SU-DHL-6 (cell line): ENCODE data around the gene MAP3K4.
A peak's percentile ranks its signal among the peaks of the same experiment; 100 is the strongest.

Experiments
- H2AFZ ChIP-seq: fragments of 200-600 bp; sonication (generic); 2 replicates; pipeline ENCODE4 v1.6.1; 2014; ENCODE audit warnings: low read depth, mild to moderate bottlenecking, moderate library complexity, mixed read lengths, antibody characterized with exemption, low read length; ENCODE audit not compliant: severe bottlenecking
- H3F3A ChIP-seq: fragments of 200-600 bp; shearing (Covaris generic); 2 replicates; pipeline ENCODE4 v1.6.0; 2016; ENCODE audit warnings: antibody characterized with exemption, mild to moderate bottlenecking; ENCODE audit not compliant: insufficient read depth
- H3K27ac ChIP-seq: fragments of 200-600 bp; sonication (generic); 2 replicates; pipeline ENCODE4 v1.5.1; 2016; ENCODE audit warnings: low read depth, mild to moderate bottlenecking, low read length, moderate library complexity, mixed read lengths
- H3K27me3 ChIP-seq: fragments of 200-600 bp; sonication (generic), shearing (Covaris generic); 2 replicates; pipeline ENCODE4 v1.6.0; 2014; ENCODE audit warnings: mild to moderate bottlenecking, low read length
- H3K36me3 ChIP-seq: fragments of 200-600 bp; sonication (generic); 2 replicates; pipeline ENCODE4 v1.6.1; 2014; ENCODE audit warnings: mild to moderate bottlenecking, low read length, mixed read lengths
- H3K4me2 ChIP-seq: fragments of 300-600, 200-600 bp; shearing (Covaris generic), sonication (generic); 2 replicates; pipeline ENCODE4 v1.6.0; 2014; ENCODE audit warnings: low read length, low read depth, mild to moderate bottlenecking; ENCODE audit not compliant: poor library complexity, severe bottlenecking
- H3K4me3 ChIP-seq: fragments of 200-600 bp; sonication (generic); 2 replicates; pipeline ENCODE4 v1.5.1; 2014; ENCODE audit warnings: antibody characterized with exemption, low read length, mild to moderate bottlenecking, mixed read lengths; ENCODE audit not compliant: insufficient read depth, poor library complexity, severe bottlenecking
- H3K79me2 ChIP-seq: fragments of 200-600 bp; sonication (generic); 2 replicates; pipeline ENCODE4 v1.6.1; 2014; ENCODE audit warnings: mild to moderate bottlenecking, low read length, moderate library complexity; ENCODE audit not compliant: insufficient read depth
- H3K9ac ChIP-seq: fragments of 200-600 bp; sonication (generic); 2 replicates; pipeline ENCODE4 v1.7.0; 2014; ENCODE audit warnings: mild to moderate bottlenecking, low read length
- H3K9me2 ChIP-seq: fragments of 200-600 bp; sonication (generic); replicated peaks from 2 replicates; pipeline ENCODE4 v1.6.1; 2014; ENCODE audit warnings: low read length; ENCODE audit not compliant: insufficient read depth
- H3K9me3 ChIP-seq: fragments of 200-600 bp; sonication (generic); 2 replicates; pipeline ENCODE4 v1.6.1; 2014; ENCODE audit warnings: low read length, mixed read lengths; ENCODE audit not compliant: insufficient read depth
- H4K20me1 ChIP-seq: fragments of 200-600 bp; sonication (generic); 2 replicates; pipeline ENCODE4 v1.6.1; 2014; ENCODE audit warnings: low read depth, mild to moderate bottlenecking, antibody characterized with exemption, low read length, moderate library complexity, mixed read lengths
- CTCF ChIP-seq: fragments of 200-600 bp; sonication (generic); IDR thresholded peaks from one replicate; pipeline ENCODE4 v1.5.1; 2017; ENCODE audit warnings: antibody characterized with exemption, mild to moderate bottlenecking, low read length, moderate library complexity; ENCODE audit not compliant: insufficient read depth, poor library complexity, severe bottlenecking
- EZH2phosphoT487 ChIP-seq: fragments of 200-600 bp; sonication (generic), shearing (Covaris generic); conservative IDR thresholded peaks from 2 replicates; pipeline ENCODE4 v1.6.1; 2018; ENCODE audit warnings: mild to moderate bottlenecking, antibody characterized with exemption, low read length, moderate library complexity, mixed read lengths

The MAP3K4 gene

GRCh38 chr6:160992980-160993314 lies 1.4 kb downstream of the MAP3K4 start:
- H3K27ac ChIP-seq = no peak overlapping the region
- no peak for TF ChIP-seq CTCF
- no peak for TF ChIP-seq EZH2phosphoT487

GRCh38 chr6:160995271-160995670 lies 3.7 kb downstream of the MAP3K4 start:
- Histone ChIP-seq H2AFZ (no peak overlapping the region), H3K4me3 (no peak overlapping the region), H3K9me3 (no peaks in the 10 kb centered on the region), H3K9ac (no peak overlapping the region), H3F3A (peaks cover 8% of the 10 kb centered on the region; the same call in 1 of the 2 replicates), H3K27ac (no peak overlapping the region), H3K27me3 (no peaks in the 10 kb centered on the region), H4K20me1 (peaks cover 10% of the 10 kb centered on the region), H3K4me2 (no peak overlapping the region), H3K9me2 (no peaks in the 10 kb centered on the region), H3K36me3 (no peaks in the 10 kb centered on the region), H3K79me2 (peaks cover 61% of the 10 kb centered on the region)
- TF ChIP-seq CTCF (no peak), EZH2phosphoT487 (no peak)

More at GRCh38 chr6:160992980-160993314, 1.4 kb downstream of the MAP3K4 start:
- peak overlapping the region; percentile 63 for H3K4me3 ChIP-seq
- no peaks in the 10 kb centered on the region for H3K27me3 ChIP-seq
- H2AFZ ChIP-seq = no peak overlapping the region
- H3K9me3 ChIP-seq = no peaks in the 10 kb centered on the region
- H3F3A ChIP-seq = peaks cover 9% of the 10 kb centered on the region; the same call in 1 of the 2 replicates
- peaks cover 10% of the 10 kb centered on the region for H4K20me1 ChIP-seq
- H3K36me3 ChIP-seq = no peaks in the 10 kb centered on the region
- peaks cover 43% of the 10 kb centered on the region for H3K79me2 ChIP-seq
- H3K4me2 ChIP-seq = peak overlapping the region; percentile 59
- H3K9ac ChIP-seq = peak overlapping the region; percentile 79; the same call in 1 of the 2 replicates
- H3K9me2 ChIP-seq = no peaks in the 10 kb centered on the region

- Histone ChIP-seq H3K9me2 (no peaks in the 10 kb centered on the region), H3K9me3 (no peaks in the 10 kb centered on the region), H3K4me2 (no peak overlapping the region), H3K4me3 (no peak overlapping the region), H3K79me2 (peaks cover 65% of the 10 kb centered on the region), H3K9ac (no peak overlapping the region), H3K27me3 (no peaks in the 10 kb centered on the region), H3K36me3 (no peaks in the 10 kb centered on the region), H3K27ac (no peak overlapping the region), H2AFZ (no peak overlapping the region), H4K20me1 (peaks cover 10% of the 10 kb centered on the region), H3F3A (no peaks in the 10 kb centered on the region)
- TF ChIP-seq EZH2phosphoT487 (no peak), CTCF (no peak)
These were observed 4.6 kb downstream of the MAP3K4 start for GRCh38 chr6:160996131-160996601.
